HEK293 (cell line): Measurements from ENCODE around the gene PKHD1.

Experiments
- CTCF ChIA-PET: fragments of 350-600 bp; formaldehyde crosslinking; extraction: SDS; loops from one replicate; lab custom pipeline; 2021; ENCODE audit warnings: antibody characterized with exemption; lab: Yijun Ruan, JAX
- POLR2A ChIA-PET: fragments of 300-600 bp; formaldehyde crosslinking; extraction: SDS; loops from one replicate; lab custom pipeline; 2020; ENCODE audit warnings: antibody characterized with exemption, inconsistent platforms; lab: Yijun Ruan, JAX
- H3K27ac ChIP-seq: fragments of 200-500 bp; sonication (Bioruptor generic); 2 replicates; pipeline ENCODE4 v1.5.1; 2014; ENCODE audit warnings: low read depth, low read length, control low read depth, inconsistent platforms; ENCODE audit errors: extremely low read depth
- H3K36me3 ChIP-seq, 2 experiments: fragments of 200-500 bp in 1 of 2; sonication (Bioruptor generic) in 1 of 2; 1 replicate in 1 of 2; 2 replicates in 1 of 2; pipeline ENCODE4 v1.5.1; 2014 to 2017; ENCODE audit warnings: inconsistent platforms in 2 of 2, low read length in 2 of 2; ENCODE audit not compliant: control insufficient read depth in 2 of 2, insufficient read depth in 1 of 2
- H3K4me1 ChIP-seq: fragments of 200-500 bp; sonication (Bioruptor generic); 2 replicates; pipeline ENCODE4 v1.5.1; 2014; ENCODE audit warnings: mild to moderate bottlenecking, low read length, inconsistent platforms; ENCODE audit not compliant: control insufficient read depth, insufficient read depth
- H3K4me3 ChIP-seq: 2 replicates; pipeline ENCODE4 v1.5.1; 2011; ENCODE audit warnings: low read depth, mild to moderate bottlenecking, control low read depth, low read length, moderate library complexity
- H3K9me3 ChIP-seq: fragments of 200-500 bp; sonication (Bioruptor generic); 2 replicates; pipeline ENCODE4 v1.5.1; 2014; ENCODE audit warnings: low read depth, low read length, inconsistent platforms; ENCODE audit not compliant: control insufficient read depth, insufficient read depth
- BCL11B ChIP-seq: fragments of 450-650 bp; formaldehyde crosslinking; IDR thresholded peaks from 2 replicates; pipeline ENCODE4 v1.5.1; 2016; ENCODE audit warnings: low read depth, missing biosample characterization, missing genetic modification characterization
- GLI4 ChIP-seq: fragments of 450-650 bp; formaldehyde crosslinking; IDR thresholded peaks from 2 replicates; pipeline ENCODE4 v1.5.1; 2016; ENCODE audit warnings: missing biosample characterization, missing genetic modification characterization
- ZBTB21 ChIP-seq: fragments of 450-650 bp; formaldehyde crosslinking; IDR thresholded peaks from 2 replicates; pipeline ENCODE4 v1.5.1; 2017; ENCODE audit warnings: missing biosample characterization, missing genetic modification characterization
- ZBTB48 ChIP-seq: fragments of 450-650 bp; formaldehyde crosslinking; IDR thresholded peaks from 2 replicates; pipeline ENCODE4 v1.5.1; 2016; ENCODE audit warnings: missing biosample characterization, missing genetic modification characterization
- ZIC2 ChIP-seq: fragments of 450-650 bp; formaldehyde crosslinking; IDR thresholded peaks from 2 replicates; pipeline ENCODE4 v1.5.1; 2016; ENCODE audit warnings: missing biosample characterization, missing genetic modification characterization
- ZNF223 ChIP-seq: fragments of 450-650 bp; formaldehyde crosslinking; IDR thresholded peaks from 2 replicates; pipeline ENCODE4 v1.5.1; 2016; ENCODE audit warnings: missing biosample characterization, missing genetic modification characterization
- ZNF266 ChIP-seq: fragments of 450-650 bp; formaldehyde crosslinking; IDR thresholded peaks from 2 replicates; pipeline ENCODE4 v1.5.1; 2016; ENCODE audit warnings: missing biosample characterization, missing genetic modification characterization, low read depth
- ZNF423 ChIP-seq: fragments of 450-650 bp; formaldehyde crosslinking; IDR thresholded peaks from 2 replicates; pipeline ENCODE4 v1.5.1; 2016; ENCODE audit warnings: missing biosample characterization, missing genetic modification characterization
- ZNF426 ChIP-seq: fragments of 450-650 bp; formaldehyde crosslinking; IDR thresholded peaks from 2 replicates; pipeline ENCODE4 v1.5.1; 2017; ENCODE audit warnings: missing biosample characterization, missing genetic modification characterization, mild to moderate bottlenecking, inconsistent platforms, moderate library complexity
- ZNF514 ChIP-seq: fragments of 450-650 bp; formaldehyde crosslinking; IDR thresholded peaks from 2 replicates; pipeline ENCODE4 v1.5.1; 2016; ENCODE audit warnings: missing biosample characterization, missing genetic modification characterization
- ZNF521 ChIP-seq: fragments of 450-650 bp; formaldehyde crosslinking; IDR thresholded peaks from 2 replicates; pipeline ENCODE4 v1.5.1; 2017; ENCODE audit warnings: missing biosample characterization, mild to moderate bottlenecking, missing genetic modification characterization
- ZNF626 ChIP-seq: fragments of 450-650 bp; sonication (Bioruptor Pico); formaldehyde crosslinking; IDR thresholded peaks from 2 replicates; pipeline ENCODE4 v1.5.1; 2018; ENCODE audit warnings: missing biosample characterization, missing genetic modification characterization, inconsistent platforms
- ZNF76 ChIP-seq: fragments of 450-650 bp; formaldehyde crosslinking; IDR thresholded peaks from 2 replicates; pipeline ENCODE4; 2016; ENCODE audit warnings: low read depth, missing biosample characterization, missing genetic modification characterization, borderline replicate concordance
- ZNF776 ChIP-seq: fragments of 450-650 bp; formaldehyde crosslinking; IDR thresholded peaks from 2 replicates; pipeline ENCODE4 v1.5.0; 2017; ENCODE audit warnings: missing biosample characterization, missing genetic modification characterization, borderline replicate concordance
- ZSCAN30 ChIP-seq: fragments of 450-650 bp; IDR thresholded peaks from 2 replicates; pipeline ENCODE4 v1.5.1; 2018; ENCODE audit warnings: missing biosample characterization, mild to moderate bottlenecking, missing genetic modification characterization, moderate library complexity
- TF ChIP-seq, protein P1 (sequence below): fragments of 450-650 bp; formaldehyde crosslinking; IDR thresholded peaks from 2 replicates; pipeline ENCODE4 v1.5.1; 2016; ENCODE audit warnings: missing biosample characterization, missing genetic modification characterization, borderline replicate concordance
- TF ChIP-seq, protein P2 (sequence below): fragments of 450-650 bp; formaldehyde crosslinking; IDR thresholded peaks from 2 replicates; pipeline ENCODE4 v1.5.1; 2016; ENCODE audit warnings: missing biosample characterization, missing genetic modification characterization
- TF ChIP-seq, protein P3 (sequence below): fragments of 450-650 bp; IDR thresholded peaks from 2 replicates; pipeline ENCODE4 v1.5.1; 2018; ENCODE audit warnings: missing biosample characterization, mild to moderate bottlenecking, missing genetic modification characterization

The PKHD1 gene

DNA sequence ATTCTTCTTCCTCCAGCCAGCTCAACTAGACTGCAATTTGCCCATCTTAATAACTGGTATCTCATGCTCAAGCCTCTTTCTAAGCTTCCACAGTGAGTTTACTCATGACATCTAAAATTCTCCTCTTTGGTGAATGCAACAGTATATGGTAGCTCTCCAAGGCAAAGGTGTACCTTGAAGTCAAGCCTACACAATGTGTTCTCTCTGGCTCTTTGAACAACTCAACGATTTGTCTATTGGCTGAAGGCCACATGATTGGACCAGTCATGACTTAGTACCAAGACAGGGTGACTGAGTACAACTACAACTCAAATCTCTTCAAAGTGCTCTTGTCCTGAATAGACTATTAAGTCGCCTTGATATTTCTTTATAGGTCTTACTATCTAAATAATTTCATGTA lies 199.6 kb downstream of the PKHD1 start:
- Histone ChIP-seq H3K36me3 (no peaks in the 10 kb centered on the region), H3K4me3 (no peak overlapping the region), H3K27ac (no peak overlapping the region), H3K9me3 (no peaks in the 10 kb centered on the region), H3K4me1 (no peaks in the 10 kb centered on the region)
- no peak for TF ChIP-seq ZNF223 (tag by site-specific recombination)
- ChIA-PET CTCF (no interaction called here), POLR2A (no interaction called here)

DNA sequence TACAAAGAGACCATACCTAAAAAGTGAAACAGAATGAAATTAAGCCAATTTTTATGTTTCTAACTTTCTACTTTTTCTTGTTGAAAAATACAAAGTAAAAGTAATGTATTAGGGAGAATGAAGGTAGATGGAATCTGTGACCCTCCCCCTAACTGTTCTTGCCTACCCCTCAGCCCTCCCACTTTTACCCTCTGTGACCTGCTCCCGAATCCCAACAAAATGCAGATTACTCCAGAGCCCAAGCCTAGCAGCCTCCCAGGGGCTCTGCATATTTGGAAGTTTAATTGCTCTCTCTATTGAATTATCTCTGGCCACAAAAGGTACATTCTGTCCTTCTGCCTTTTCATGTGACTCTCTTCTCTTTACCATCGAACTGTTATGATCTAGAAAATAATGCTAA lies 201.5 kb downstream of the PKHD1 start:
- no peaks in the 10 kb centered on the region for H3K4me1 ChIP-seq
- POLR2A ChIA-PET = no interaction called here
- no peaks in the 10 kb centered on the region for H3K36me3 ChIP-seq
- TF ChIP-seq ZNF776 (tag by site-specific recombination) (no peak), ZNF266 (tag by site-specific recombination) (no peak), GLI4 (no peak), ZBTB48 (tag by site-specific recombination) (no peak), ZNF76 (tag by site-specific recombination) (no peak), ZNF514 (tag by site-specific recombination) (no peak), ZSCAN30 (tag by site-specific recombination) (no peak), ZIC2 (tag by site-specific recombination) (no peak), ZNF626 (no peak), BCL11B (no peak), ZNF423 (tag by site-specific recombination) (no peak), ZNF426 (tag by site-specific recombination) (no peak)
- TF ChIP-seq, protein P1, sequence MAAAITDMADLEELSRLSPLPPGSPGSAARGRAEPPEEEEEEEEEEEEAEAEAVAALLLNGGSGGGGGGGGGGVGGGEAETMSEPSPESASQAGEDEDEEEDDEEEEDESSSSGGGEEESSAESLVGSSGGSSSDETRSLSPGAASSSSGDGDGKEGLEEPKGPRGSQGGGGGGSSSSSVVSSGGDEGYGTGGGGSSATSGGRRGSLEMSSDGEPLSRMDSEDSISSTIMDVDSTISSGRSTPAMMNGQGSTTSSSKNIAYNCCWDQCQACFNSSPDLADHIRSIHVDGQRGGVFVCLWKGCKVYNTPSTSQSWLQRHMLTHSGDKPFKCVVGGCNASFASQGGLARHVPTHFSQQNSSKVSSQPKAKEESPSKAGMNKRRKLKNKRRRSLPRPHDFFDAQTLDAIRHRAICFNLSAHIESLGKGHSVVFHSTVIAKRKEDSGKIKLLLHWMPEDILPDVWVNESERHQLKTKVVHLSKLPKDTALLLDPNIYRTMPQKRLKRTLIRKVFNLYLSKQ = no peak
- TF ChIP-seq, protein P2, sequence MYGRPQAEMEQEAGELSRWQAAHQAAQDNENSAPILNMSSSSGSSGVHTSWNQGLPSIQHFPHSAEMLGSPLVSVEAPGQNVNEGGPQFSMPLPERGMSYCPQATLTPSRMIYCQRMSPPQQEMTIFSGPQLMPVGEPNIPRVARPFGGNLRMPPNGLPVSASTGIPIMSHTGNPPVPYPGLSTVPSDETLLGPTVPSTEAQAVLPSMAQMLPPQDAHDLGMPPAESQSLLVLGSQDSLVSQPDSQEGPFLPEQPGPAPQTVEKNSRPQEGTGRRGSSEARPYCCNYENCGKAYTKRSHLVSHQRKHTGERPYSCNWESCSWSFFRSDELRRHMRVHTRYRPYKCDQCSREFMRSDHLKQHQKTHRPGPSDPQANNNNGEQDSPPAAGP (tag by site-specific recombination) = no peak
- TF ChIP-seq, protein P3, sequence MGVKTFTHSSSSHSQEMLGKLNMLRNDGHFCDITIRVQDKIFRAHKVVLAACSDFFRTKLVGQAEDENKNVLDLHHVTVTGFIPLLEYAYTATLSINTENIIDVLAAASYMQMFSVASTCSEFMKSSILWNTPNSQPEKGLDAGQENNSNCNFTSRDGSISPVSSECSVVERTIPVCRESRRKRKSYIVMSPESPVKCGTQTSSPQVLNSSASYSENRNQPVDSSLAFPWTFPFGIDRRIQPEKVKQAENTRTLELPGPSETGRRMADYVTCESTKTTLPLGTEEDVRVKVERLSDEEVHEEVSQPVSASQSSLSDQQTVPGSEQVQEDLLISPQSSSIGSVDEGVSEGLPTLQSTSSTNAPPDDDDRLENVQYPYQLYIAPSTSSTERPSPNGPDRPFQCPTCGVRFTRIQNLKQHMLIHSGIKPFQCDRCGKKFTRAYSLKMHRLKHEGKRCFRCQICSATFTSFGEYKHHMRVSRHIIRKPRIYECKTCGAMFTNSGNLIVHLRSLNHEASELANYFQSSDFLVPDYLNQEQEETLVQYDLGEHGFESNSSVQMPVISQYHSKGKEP (tag by site-specific recombination) = no peak
- H3K4me3 ChIP-seq = no peak overlapping the region
- H3K9me3 ChIP-seq = no peaks in the 10 kb centered on the region
- H3K27ac ChIP-seq = no peak overlapping the region
- CTCF ChIA-PET = no interaction called here

DNA sequence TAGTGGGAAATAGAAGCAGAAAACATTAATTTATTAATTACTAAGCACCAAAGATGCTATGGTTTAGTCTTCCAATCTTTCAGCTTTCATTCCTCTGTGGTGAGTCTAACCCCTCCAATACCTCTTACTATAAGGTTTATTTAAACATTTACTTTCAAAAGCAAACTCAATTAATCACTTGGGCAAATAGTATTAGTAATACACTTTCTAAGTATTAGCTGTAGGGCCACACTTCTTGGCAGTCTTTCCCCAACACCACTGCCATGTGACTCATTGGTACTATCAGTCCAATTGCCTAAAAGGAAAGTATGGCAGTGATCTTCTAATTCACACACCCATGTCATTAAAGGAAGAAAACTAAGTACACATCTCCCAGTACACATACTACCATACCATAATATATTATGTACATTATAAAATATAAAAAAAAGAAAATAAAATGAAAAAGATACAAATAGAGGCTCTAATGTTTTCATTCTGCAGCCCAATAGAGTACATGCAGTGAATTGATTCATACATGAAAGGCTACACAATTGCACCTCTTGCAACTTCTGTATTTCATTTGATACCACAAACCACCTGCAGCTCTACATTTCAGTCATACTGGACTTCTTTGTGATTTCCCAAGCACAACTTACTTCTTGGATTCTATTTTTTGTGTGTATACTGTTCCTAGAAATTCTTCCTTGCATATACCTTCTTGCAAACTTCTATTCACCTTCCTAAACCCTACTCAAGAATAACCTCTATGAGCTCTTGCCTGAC lies 218.6 kb downstream of the PKHD1 start:
- CTCF ChIA-PET = interaction anchor here (0.7 to 1.7 kb wide), 3 partner anchors 91 to 1668 kb away, joined by 3 to 5 read pairs (median 4); no protein-coding TSS in a partner anchor
- Histone ChIP-seq H3K4me3 (no peak overlapping the region), H3K4me1 (no peaks in the 10 kb centered on the region), H3K9me3 (no peaks in the 10 kb centered on the region), H3K36me3 (no peaks in the 10 kb centered on the region), H3K27ac (no peak overlapping the region)
- POLR2A ChIA-PET = no interaction called here
- no peak for TF ChIP-seq ZBTB21 (tag by site-specific recombination)
- no peak for TF ChIP-seq ZNF521
